Activated CD4-positive, alpha-beta T cell treated with anti-CD3 and anti-CD28 coated beads for 36 hours (primary cell): ENCODE results near the gene RPL31. TPM values are rescaled to one million over a fixed set of nuclear protein-coding genes. Genes with fewer than 3 reads are reported as not detected.

Source experiments
- ATAC-seq: fragments of 200-7000 bp; cut with Tn5 transposase; one replicate; pipeline ENCODE4 v1.10.0; 2021; ENCODE audit warnings: mild to moderate bottlenecking, moderate library complexity
- CTCF ChIA-PET: fragments of 350-600 bp; sonication (Branson Sonifier 250); formaldehyde crosslinking; loops from one replicate; lab custom pipeline; 2021; ENCODE audit warnings: antibody characterized with exemption; lab: Charles Lee
- POLR2A ChIA-PET: fragments of 350-600 bp; sonication (Branson Sonifier 250); formaldehyde crosslinking; loops from one replicate; lab custom pipeline; 2021; ENCODE audit warnings: antibody characterized with exemption, inconsistent platforms; lab: Charles Lee
- DNase-seq: peaks from one replicate; pipeline ENCODE4 v3.0.0-alpha.2; 2020
- H3K27ac Mint-ChIP-seq: one replicate; pipeline ENCODE4 v1.8.0; 2021; ENCODE audit warnings: mixed read lengths
- H3K27me3 Mint-ChIP-seq: one replicate; pipeline ENCODE4 v1.8.0; 2021; ENCODE audit warnings: mixed read lengths
- H3K36me3 Mint-ChIP-seq: one replicate; pipeline ENCODE4 v1.8.0; 2021; ENCODE audit warnings: low read depth, mixed read lengths
- H3K4me1 Mint-ChIP-seq: one replicate; pipeline ENCODE4 v1.8.0; 2021; ENCODE audit warnings: mixed read lengths
- H3K4me3 Mint-ChIP-seq: one replicate; pipeline ENCODE4 v1.8.0; 2021; ENCODE audit warnings: mild to moderate bottlenecking, moderate library complexity, mixed read lengths
- H3K9me3 Mint-ChIP-seq: one replicate; pipeline ENCODE4 v1.8.0; 2021; ENCODE audit warnings: low read depth, mixed read lengths
- intact Hi-C, 2 experiments: fragments of 100-400 bp; cut with DNase I in 1 of 2; cut with micrococcal nuclease in 1 of 2; formaldehyde crosslinking; loops; one replicate each; pipeline versions ENCODE4 v1.14.2 to v1.15.1; 2022 to 2024; cut with DNase I, micrococcal nuclease
- total RNA-seq, 2 experiments: library from RNA; stranded (reverse); gene quantifications; one replicate each; pipeline ENCODE4 v1.2.3, GENCODE V29; 2021

The RPL31 gene
- total RNA-seq, 2 experiments from 2014 or later: 889 to 1,817 TPM

DNA sequence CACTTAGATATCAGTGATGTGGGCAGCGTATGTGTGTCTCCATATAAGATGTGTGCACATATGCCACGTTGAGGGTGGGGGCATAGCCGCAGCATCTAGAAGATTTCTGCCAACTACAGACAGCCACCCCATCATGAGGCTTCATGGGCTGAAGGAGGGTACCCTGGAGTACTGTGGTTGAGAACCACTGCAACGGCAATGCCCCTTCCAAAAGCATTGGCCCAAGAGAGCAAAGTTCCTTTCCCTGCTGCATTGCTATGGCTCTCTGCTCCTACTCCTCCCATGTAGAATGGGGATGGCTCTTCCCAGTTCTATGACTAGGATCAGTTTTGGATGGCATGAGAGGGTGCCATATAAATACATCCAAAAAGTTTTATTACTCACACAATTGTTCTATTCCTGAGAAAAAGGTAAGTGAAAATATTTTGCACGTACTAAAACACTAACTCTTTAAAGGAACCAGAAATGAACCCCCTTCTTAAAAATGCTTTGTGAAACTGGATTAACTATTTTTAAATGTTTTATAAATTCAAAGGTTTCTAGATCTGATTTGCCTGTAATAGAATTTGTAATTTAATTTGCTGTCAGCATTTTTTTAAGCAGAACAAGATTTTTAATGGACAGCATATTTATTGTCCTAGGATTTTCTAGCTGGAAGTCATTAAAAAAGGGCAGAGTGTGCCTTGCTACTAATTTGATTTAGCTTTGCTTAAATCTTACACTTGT lies 4.4 kb upstream of the RPL31 start:
- POLR2A ChIA-PET: no interaction called here
- Mint-ChIP-seq H3K27ac (no peak overlapping the region), H3K9me3 (no peaks in the 10 kb centered on the region), H3K27me3 (no peaks in the 10 kb centered on the region), H3K36me3 (peaks cover 3% of the 10 kb centered on the region), H3K4me1 (peaks cover 9% of the 10 kb centered on the region), H3K4me3 (no peak overlapping the region)
- CTCF ChIA-PET: interaction anchor here (0.7 kb wide), 1 partner anchor 8 kb away, joined by 3 read pairs; no protein-coding TSS in a partner anchor
- no peak for DNase-seq
- intact Hi-C loops: no loop called here
- ATAC-seq: no peak

DNA sequence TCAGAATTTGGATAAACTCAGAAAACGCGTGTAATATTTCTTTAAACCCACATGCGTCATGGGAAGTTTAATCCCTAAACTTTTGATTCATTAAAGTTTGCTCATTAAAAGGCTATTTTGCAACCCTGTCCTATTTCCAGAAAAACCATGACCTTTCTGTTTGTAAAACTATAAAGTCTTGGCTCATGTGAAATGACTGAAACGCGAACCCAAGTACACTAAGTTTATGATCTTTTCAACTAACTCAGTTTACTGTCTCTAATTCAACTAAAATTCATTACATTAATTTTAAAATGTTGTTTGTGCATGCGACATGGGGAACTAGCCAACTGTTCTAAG lies 3.9 kb upstream of the RPL31 start:
- Mint-ChIP-seq H3K4me1 (peaks cover 9% of the 10 kb centered on the region), H3K36me3 (peaks cover 8% of the 10 kb centered on the region), H3K27me3 (no peaks in the 10 kb centered on the region), H3K9me3 (no peaks in the 10 kb centered on the region), H3K27ac (no peak overlapping the region), H3K4me3 (no peak overlapping the region)
- POLR2A ChIA-PET: no interaction called here
- intact Hi-C loops: no loop called here
- CTCF ChIA-PET: interaction anchor here (0.7 to 2.2 kb wide), 3 partner anchors 8 to 14 kb away, joined by 3 to 7 read pairs (median 4); no protein-coding TSS in a partner anchor
- ATAC-seq (no peak), DNase-seq (no peak)

DNA sequence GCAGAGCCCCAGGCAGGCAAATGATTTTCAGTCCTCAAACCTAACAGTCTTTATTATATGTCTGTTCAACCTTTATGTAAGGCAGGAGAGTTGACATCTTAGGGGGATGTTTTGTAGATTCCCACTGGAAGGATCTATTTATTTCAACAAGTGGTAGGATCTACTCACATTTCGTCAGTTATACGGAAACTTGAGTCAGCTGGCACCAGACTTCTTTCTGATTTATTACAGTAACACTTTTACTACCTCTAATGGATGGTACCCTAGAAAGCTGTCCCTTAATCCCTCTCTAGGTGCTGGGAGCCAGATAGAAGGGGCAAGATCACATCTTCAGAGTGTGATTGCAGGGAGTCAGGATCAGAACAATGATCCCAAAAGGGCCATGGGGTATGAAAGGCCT lies 2.1 kb upstream of the RPL31 start:
- no peak for ATAC-seq

GRCh38 chr2:101002562-101003277 lies 631 bp downstream of the RPL31 start:
- Mint-ChIP-seq H3K9me3 (no peaks in the 10 kb centered on the region), H3K4me3 (peak overlapping the region; percentile 99), H3K4me1 (peaks cover 48% of the 10 kb centered on the region), H3K36me3 (peaks cover 51% of the 10 kb centered on the region), H3K27ac (peak overlapping the region; percentile 97), H3K27me3 (no peaks in the 10 kb centered on the region)
- ATAC-seq (peak; percentile 7), DNase-seq (no peak)
- intact Hi-C loops: loop anchor here (1.0 to 5.0 kb wide), 7 partner anchors 149 to 1666 kb away; partner anchors contain the start of genes PDCL3 (in 2 of the 2), TBC1D8 (in 2 of the 2), CNOT11 (in 1 of the 2) and EIF5B (in 1 of the 2)
- POLR2A ChIA-PET: interaction anchor here (0.9 to 1.3 kb wide), 5 partner anchors 148 to 415 kb away, joined by 3 to 7 read pairs (median 6); partner anchors contain the start of gene CNOT11
- CTCF ChIA-PET: interaction anchor here (0.7 to 4.9 kb wide), 6 partner anchors 10 to 454 kb away, joined by 3 to 21 read pairs (median 4); no protein-coding TSS in a partner anchor

More for the DNA sequence above, 2.1 kb upstream of the RPL31 start:
- no peaks in the 10 kb centered on the region for H3K27me3 Mint-ChIP-seq
- peaks cover 23% of the 10 kb centered on the region for H3K4me1 Mint-ChIP-seq
- no peak for DNase-seq
- H3K27ac Mint-ChIP-seq: no peak overlapping the region
- POLR2A ChIA-PET: interaction anchor here (0.7 kb wide), 1 partner anchor 61 kb away, joined by 3 read pairs; no protein-coding TSS in a partner anchor
- H3K9me3 Mint-ChIP-seq: no peaks in the 10 kb centered on the region
- no peak overlapping the region for H3K4me3 Mint-ChIP-seq
- intact Hi-C loops: loop anchor here in 1 of 2 experiments (5.0 kb wide), 1 partner anchor 393 kb away; no protein-coding TSS in a partner anchor
- H3K36me3 Mint-ChIP-seq: peaks cover 26% of the 10 kb centered on the region
- CTCF ChIA-PET: interaction anchor here (0.7 to 2.2 kb wide), 2 partner anchors 9 to 13 kb away, joined by 3 to 7 read pairs; no protein-coding TSS in a partner anchor

- peak overlapping the region; percentile 99 for H3K4me3 Mint-ChIP-seq
- no peak for ATAC-seq
- POLR2A ChIA-PET: interaction anchor here (1.2 kb wide), 1 partner anchor 373 kb away, joined by 3 read pairs; no protein-coding TSS in a partner anchor
- peaks cover 53% of the 10 kb centered on the region for H3K4me1 Mint-ChIP-seq
- no peaks in the 10 kb centered on the region for H3K27me3 Mint-ChIP-seq
- CTCF ChIA-PET: interaction anchor here (0.9 to 4.9 kb wide), 5 partner anchors 9 to 454 kb away, joined by 3 to 21 read pairs (median 5); no protein-coding TSS in a partner anchor
- peak overlapping the region; percentile 97 for H3K27ac Mint-ChIP-seq
- H3K9me3 Mint-ChIP-seq: no peaks in the 10 kb centered on the region
- H3K36me3 Mint-ChIP-seq: peaks cover 57% of the 10 kb centered on the region
- DNase-seq: no peak
- intact Hi-C loops: loop anchor here (2.0 to 5.0 kb wide), 3 partner anchors 396 to 1667 kb away; partner anchors contain the start of genes EIF5B (in 1 of the 2), PDCL3 (in 1 of the 2) and TXNDC9 (in 1 of the 2)
Measured at GRCh38 chr2:101003278-101003775, 1.2 kb downstream of the RPL31 start.

DNA sequence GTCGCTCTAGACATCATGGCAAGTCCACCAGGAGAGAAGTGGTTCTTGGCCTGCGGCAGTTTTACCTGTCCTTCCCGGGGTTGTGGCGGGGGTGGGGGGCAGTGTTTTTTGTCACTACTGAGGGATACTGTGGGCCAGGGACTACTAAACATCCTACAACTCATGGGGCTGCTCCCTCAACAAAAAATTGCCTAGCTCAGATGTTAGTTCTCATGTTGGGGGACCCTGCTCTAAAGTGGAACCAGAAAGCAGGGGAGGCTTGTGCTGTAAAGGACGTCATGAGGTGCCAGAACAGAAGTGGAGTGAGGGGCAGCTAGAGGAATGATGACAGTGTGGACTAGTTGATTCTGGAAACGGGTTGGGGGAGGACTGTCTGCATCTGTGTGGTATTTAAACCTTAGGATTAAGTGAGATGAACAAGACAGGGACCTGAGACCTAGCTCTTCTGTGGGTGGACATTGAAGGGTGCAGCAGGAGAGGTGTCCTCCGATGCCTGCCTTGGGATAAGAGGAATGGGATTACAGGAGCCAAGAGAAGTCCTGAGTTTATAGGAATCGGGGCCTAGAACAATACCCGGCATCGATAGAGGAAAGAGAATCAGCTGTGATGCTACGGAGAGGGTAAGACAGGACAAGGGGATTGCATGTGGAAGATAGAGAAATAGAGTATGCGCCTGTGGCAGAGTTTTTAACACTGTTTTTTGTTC lies 2.7 kb downstream of the RPL31 start:
- Mint-ChIP-seq H3K9me3 (no peaks in the 10 kb centered on the region), H3K4me1 (peaks cover 59% of the 10 kb centered on the region)
- ATAC-seq: no peak

DNA sequence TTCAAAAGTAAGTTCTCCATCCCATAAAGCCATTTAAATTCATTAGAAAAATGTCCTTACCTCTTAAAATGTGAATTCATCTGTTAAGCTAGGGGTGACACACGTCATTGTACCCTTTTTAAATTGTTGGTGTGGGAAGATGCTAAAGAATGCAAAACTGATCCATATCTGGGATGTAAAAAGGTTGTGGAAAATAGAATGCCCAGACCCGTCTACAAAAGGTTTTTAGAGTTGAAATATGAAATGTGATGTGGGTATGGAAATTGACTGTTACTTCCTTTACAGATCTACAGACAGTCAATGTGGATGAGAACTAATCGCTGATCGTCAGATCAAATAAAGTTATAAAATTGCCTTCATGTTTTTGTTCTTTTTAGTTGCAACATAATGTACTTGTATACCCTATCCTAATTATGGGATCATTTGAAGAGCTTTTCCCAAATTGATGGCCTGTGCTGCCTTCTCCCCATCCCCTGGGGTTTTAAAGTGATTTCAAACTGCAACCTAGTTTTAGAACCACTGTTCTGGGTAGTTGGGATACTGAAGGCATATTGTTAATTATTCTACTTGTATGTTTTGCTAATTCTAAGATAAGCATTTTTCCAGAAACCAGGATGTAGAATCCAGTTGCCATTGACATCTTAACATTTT lies 4.1 kb downstream of the RPL31 start:
- ChIA-PET POLR2A (no interaction called here), CTCF (interaction anchor here (0.6 to 4.9 kb wide), 3 partner anchors 8 to 351 kb away, joined by 3 to 21 read pairs (median 3); no protein-coding TSS in a partner anchor)
- intact Hi-C loops: no loop called here
- Mint-ChIP-seq H3K4me1 (peaks cover 63% of the 10 kb centered on the region), H3K36me3 (peaks cover 71% of the 10 kb centered on the region), H3K27ac (peak overlapping the region; percentile 97), H3K27me3 (no peaks in the 10 kb centered on the region), H3K9me3 (no peaks in the 10 kb centered on the region), H3K4me3 (peak overlapping the region; percentile 99)
- ATAC-seq (no peak), DNase-seq (no peak)

More for the DNA sequence above, 2.7 kb downstream of the RPL31 start:
- Mint-ChIP-seq H3K27me3 (no peaks in the 10 kb centered on the region), H3K36me3 (peaks cover 68% of the 10 kb centered on the region), H3K4me3 (peak overlapping the region; percentile 99), H3K27ac (peak overlapping the region; percentile 97)
- DNase-seq: no peak
- CTCF ChIA-PET: interaction anchor here (0.8 to 4.9 kb wide), 3 partner anchors 8 to 577 kb away, joined by 4 to 21 read pairs (median 4); no protein-coding TSS in a partner anchor
- POLR2A ChIA-PET: interaction anchor here (0.6 kb wide), 1 partner anchor 161 kb away, joined by 3 read pairs; no protein-coding TSS in a partner anchor
- intact Hi-C loops: loop anchor here in 1 of 2 experiments (5.0 kb wide), 1 partner anchor 397 kb away; no protein-coding TSS in a partner anchor

GRCh38 chr2:101007415-101008345 lies 5.6 kb downstream of the RPL31 start:
- ChIA-PET CTCF (interaction anchor here (0.6 to 3.0 kb wide), 7 partner anchors 9 to 674 kb away, joined by 3 to 8 read pairs (median 3); no protein-coding TSS in a partner anchor), POLR2A (no interaction called here)
- H3K4me3 Mint-ChIP-seq: peak overlapping the region; percentile 12
- ATAC-seq (peak; percentile 30), DNase-seq (no peak)
- H3K36me3 Mint-ChIP-seq: peaks cover 75% of the 10 kb centered on the region
- H3K9me3 Mint-ChIP-seq: no peaks in the 10 kb centered on the region
- peak overlapping the region; percentile 73 for H3K27ac Mint-ChIP-seq
- peaks cover 70% of the 10 kb centered on the region for H3K4me1 Mint-ChIP-seq
- no peaks in the 10 kb centered on the region for H3K27me3 Mint-ChIP-seq
- intact Hi-C loops: no loop called here

GRCh38 chr2:101011152-101011551 lies 9.1 kb downstream of the RPL31 start:
- peaks cover 65% of the 10 kb centered on the region for H3K36me3 Mint-ChIP-seq
- ChIA-PET CTCF (interaction anchor here (0.7 to 4.7 kb wide), 3 partner anchors 194 to 242 kb away, joined by 3 to 61 read pairs (median 3); no protein-coding TSS in a partner anchor), POLR2A (no interaction called here)
- H3K9me3 Mint-ChIP-seq: no peaks in the 10 kb centered on the region
- H3K4me3 Mint-ChIP-seq: no peak overlapping the region
- ATAC-seq (no peak), DNase-seq (no peak)
- H3K27ac Mint-ChIP-seq: peak overlapping the region; percentile 78
- intact Hi-C loops: loop anchor here (5.0 kb wide), 2 partner anchors 296 to 869 kb away; partner anchors contain the start of genes AFF3 (in 1 of the 2) and RNF149 (in 1 of the 2)
- H3K27me3 Mint-ChIP-seq: no peaks in the 10 kb centered on the region
- H3K4me1 Mint-ChIP-seq: peaks cover 45% of the 10 kb centered on the region
